NCI-H1048 (cell line): ENCODE data around the gene HIVEP3.

ENCODE experiments used
- DNase-seq: peaks from one replicate; lab custom pipeline; 2025; lab: John Stamatoyannopoulos, UW

HIVEP3 gene

GRCh38 chr1:41515778-41516167 is 402.9 kb downstream of the HIVEP3 start:
- no peak for DNase-seq

- DNase-seq = no peak
These were observed 403.5 kb downstream of the HIVEP3 start for GRCh38 chr1:41515131-41515678.

GRCh38 chr1:41514381-41514780 is 404.3 kb downstream of the HIVEP3 start:
- no peak for DNase-seq

- DNase-seq = no peak
These were observed 405.4 kb downstream of the HIVEP3 start for GRCh38 chr1:41513383-41513735.

GRCh38 chr1:41512701-41513382 is 405.9 kb downstream of the HIVEP3 start:
- no peak for DNase-seq

GRCh38 chr1:41511239-41511540 is 407.5 kb downstream of the HIVEP3 start:
- no peak for DNase-seq

- DNase-seq = no peak
These were observed 408.0 kb downstream of the HIVEP3 start for GRCh38 chr1:41510531-41511238.

GRCh38 chr1:41509270-41509671 is 409.5 kb downstream of the HIVEP3 start:
- DNase-seq = no peak

GRCh38 chr1:41508290-41508689 is 410.4 kb downstream of the HIVEP3 start:
- no peak for DNase-seq

- DNase-seq = no peak
These were observed 410.9 kb downstream of the HIVEP3 start for GRCh38 chr1:41507836-41508235.

- DNase-seq = no peak
These were observed 411.5 kb downstream of the HIVEP3 start for GRCh38 chr1:41507110-41507720.

GRCh38 chr1:41504114-41505035 is 414.3 kb downstream of the HIVEP3 start:
- DNase-seq = no peak

- DNase-seq = no peak
These were observed 415.1 kb downstream of the HIVEP3 start for GRCh38 chr1:41503538-41504113.

- DNase-seq = no peak
These were observed 415.8 kb downstream of the HIVEP3 start for GRCh38 chr1:41502912-41503311.

GRCh38 chr1:41501581-41501980 is 417.1 kb downstream of the HIVEP3 start:
- no peak for DNase-seq

GRCh38 chr1:41500781-41501518 is 417.8 kb downstream of the HIVEP3 start:
- DNase-seq = no peak

GRCh38 chr1:41500378-41500777 is 418.3 kb downstream of the HIVEP3 start:
- no peak for DNase-seq

- no peak for DNase-seq
These were observed 419.1 kb downstream of the HIVEP3 start for GRCh38 chr1:41499591-41499990.

- DNase-seq = no peak
These were observed 419.9 kb downstream of the HIVEP3 start for GRCh38 chr1:41498804-41499203.

GRCh38 chr1:41498391-41498790 is 420.3 kb downstream of the HIVEP3 start:
- DNase-seq = no peak

- no peak for DNase-seq
These were observed 421.2 kb downstream of the HIVEP3 start for GRCh38 chr1:41497461-41498030.
